ENCODE data around the gene GIPR. TPM values are rescaled to one million over a fixed set of nuclear protein-coding genes. Genes with fewer than 3 reads are reported as not detected.

Gene GIPR
- total RNA-seq, 1 donor from 2014 or later: 5.0 TPM

DNA sequence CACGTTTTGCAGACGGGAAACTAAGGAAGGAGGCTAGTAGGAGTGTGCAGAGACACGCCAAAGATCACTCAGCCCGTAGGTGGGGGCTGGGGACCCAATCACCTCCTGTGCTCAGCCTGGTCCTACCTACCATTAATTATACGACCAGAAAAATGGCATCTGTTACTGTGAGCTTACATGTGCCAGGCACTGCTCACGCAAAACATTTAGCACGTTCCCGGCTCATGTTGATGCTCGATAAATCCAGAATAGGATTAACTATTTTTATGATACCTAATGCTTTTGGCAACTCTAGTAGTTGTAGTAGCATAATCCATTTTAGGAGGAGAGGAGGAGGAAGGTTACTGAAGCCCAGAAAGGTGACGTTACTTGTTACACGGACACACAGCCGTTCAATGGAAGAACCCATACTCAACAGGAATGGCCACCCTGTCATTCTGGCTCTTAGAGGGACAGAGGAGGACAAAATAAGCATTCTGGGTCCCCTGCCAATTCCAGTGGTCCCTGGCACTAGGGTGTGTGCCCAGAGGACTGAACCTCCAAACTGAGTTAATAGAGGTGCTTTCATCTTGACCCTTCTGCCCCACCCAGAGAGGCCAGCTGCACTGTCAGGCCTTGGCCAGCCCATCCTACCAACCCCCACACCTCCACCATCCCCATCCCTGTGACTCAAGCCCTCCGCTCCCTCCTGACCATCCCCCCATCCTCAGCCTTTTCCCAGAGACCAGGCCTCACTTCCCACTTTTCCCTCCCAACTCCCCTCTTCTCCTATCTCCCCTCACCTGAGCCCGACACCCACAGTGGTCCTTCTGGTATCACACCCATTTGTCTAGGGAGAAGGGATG is 23.9 kb upstream of the GIPR start:
- DNase-seq (ENCODE audit: missing footprints) (no peak), ATAC-seq (no peak)
- intact Hi-C loops (cut with DNase I): loop anchor here (1.0 to 10.0 kb wide), 4 partner anchors 69 to 219 kb away; partner anchors contain the start of genes ERCC1, PPM1N and RTN2

- no peak for ATAC-seq
Measured at GRCh38 chr19:45645068-45645630, 22.9 kb upstream of the GIPR start.

DNA sequence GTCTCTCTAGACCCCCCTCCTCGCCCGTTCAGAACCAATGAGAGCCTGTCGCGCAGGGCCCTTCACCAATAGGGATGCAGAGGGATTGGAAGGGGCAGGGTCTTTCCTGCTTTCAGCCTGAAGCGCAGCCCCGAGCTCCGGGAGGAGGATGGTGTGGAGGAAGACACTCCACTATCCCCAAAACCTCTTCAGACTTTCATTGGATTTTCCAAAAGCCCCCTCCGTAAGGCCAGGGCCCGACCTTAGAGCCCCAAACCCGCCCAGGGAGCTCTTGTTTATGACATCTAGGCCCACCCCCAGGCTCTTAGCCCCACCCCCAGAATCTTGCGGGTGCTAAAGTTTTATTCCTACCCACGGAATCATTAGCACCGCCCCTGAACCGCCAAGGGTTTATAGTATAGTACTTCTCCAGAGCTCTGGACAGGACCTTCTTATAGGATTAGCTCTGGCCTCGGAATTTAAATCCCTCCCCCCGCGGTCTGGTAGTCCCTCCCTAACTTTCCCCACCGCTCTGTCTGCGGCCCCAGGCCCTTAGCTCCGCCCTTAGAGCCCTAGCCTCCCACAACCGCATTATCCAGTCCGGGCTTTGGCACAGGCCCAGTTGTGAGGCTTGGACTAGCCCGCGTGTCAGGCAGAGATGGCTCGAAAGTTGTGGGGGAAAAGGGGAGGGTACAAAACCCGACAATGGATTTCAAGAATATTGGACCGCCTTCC is 22.2 kb upstream of the GIPR start:
- intact Hi-C loops (cut with DNase I): loop anchor here (10.0 kb wide), 3 partner anchors 71 to 221 kb away; partner anchors contain the start of genes ERCC1, PPM1N and RTN2
- DNase-seq (ENCODE audit: missing footprints) (peak; percentile 87), ATAC-seq (peak; percentile 73)

More at GRCh38 chr19:45645068-45645630, 22.9 kb upstream of the GIPR start:
- no peak for DNase-seq (ENCODE audit: missing footprints)
- intact Hi-C loops (cut with DNase I): loop anchor here (10.0 kb wide), 3 partner anchors 70 to 220 kb away; partner anchors contain the start of genes ERCC1, PPM1N and RTN2

- DNase-seq (ENCODE audit: missing footprints) (no peak), ATAC-seq (no peak)
- intact Hi-C loops (cut with DNase I): loop anchor here (10.0 kb wide), 3 partner anchors 72 to 222 kb away; partner anchors contain the start of genes ERCC1, PPM1N and RTN2
Measured at GRCh38 chr19:45646345-45646698, 21.7 kb upstream of the GIPR start.

GRCh38 chr19:45650722-45651121 is 17.3 kb upstream of the GIPR start:
- ATAC-seq (no peak), DNase-seq (ENCODE audit: missing footprints) (no peak)
- intact Hi-C loops (cut with DNase I): no loop called here

- intact Hi-C loops (cut with DNase I): no loop called here
- no peak for ATAC-seq
- no peak for DNase-seq (ENCODE audit: missing footprints)
Measured at GRCh38 chr19:45653634-45654033, 14.4 kb upstream of the GIPR start.

- intact Hi-C loops (cut with DNase I): no loop called here
- ATAC-seq (no peak), DNase-seq (ENCODE audit: missing footprints) (peak; percentile 13)
Measured at GRCh38 chr19:45655073-45655472, 12.9 kb upstream of the GIPR start.

- intact Hi-C loops (cut with DNase I): no loop called here
- ATAC-seq (no peak), DNase-seq (ENCODE audit: missing footprints) (peak; percentile 23)
Measured at GRCh38 chr19:45657520-45658167, 10.4 kb upstream of the GIPR start.

GRCh38 chr19:45659096-45659729 is 8.8 kb upstream of the GIPR start:
- DNase-seq (ENCODE audit: missing footprints): peak; percentile 31
- intact Hi-C loops (cut with DNase I): no loop called here
- no peak for ATAC-seq

GRCh38 chr19:45660636-45661035 is 7.4 kb upstream of the GIPR start:
- intact Hi-C loops (cut with DNase I): no loop called here
- DNase-seq (ENCODE audit: missing footprints) (peak; percentile 13), ATAC-seq (no peak)

- ATAC-seq (no peak), DNase-seq (ENCODE audit: missing footprints) (no peak)
- intact Hi-C loops (cut with DNase I): no loop called here
Measured at GRCh38 chr19:45663800-45664199, 4.2 kb upstream of the GIPR start.

- intact Hi-C loops (cut with DNase I): no loop called here
- no peak for DNase-seq (ENCODE audit: missing footprints)
- ATAC-seq: no peak
Measured at GRCh38 chr19:45664575-45664974, 3.4 kb upstream of the GIPR start.

GRCh38 chr19:45668342-45668871 is 386 bp downstream of the GIPR start:
- intact Hi-C loops (cut with DNase I): no loop called here
- ATAC-seq: no peak
- peak; percentile 73 for DNase-seq (ENCODE audit: missing footprints)

GRCh38 chr19:45670670-45671453 is 2.8 kb downstream of the GIPR start:
- peak; percentile 84 for DNase-seq (ENCODE audit: missing footprints)
- peak; percentile 64 for ATAC-seq
- intact Hi-C loops (cut with DNase I): no loop called here

GRCh38 chr19:45674946-45675345 is 6.9 kb downstream of the GIPR start:
- no peak for ATAC-seq

GRCh38 chr19:45676851-45677263 is 8.8 kb downstream of the GIPR start:
- DNase-seq (ENCODE audit: missing footprints): peak; percentile 69
- intact Hi-C loops (cut with DNase I): no loop called here
- no peak for ATAC-seq

More at GRCh38 chr19:45674946-45675345, 6.9 kb downstream of the GIPR start:
- DNase-seq (ENCODE audit: missing footprints): peak; percentile 5
- intact Hi-C loops (cut with DNase I): no loop called here
